ENCODE measurements around the gene PIM1.
"Not testable (repeated sequence)": the region's sequence is repeated elsewhere in the genome, so short reads cannot be mapped to it uniquely, and the experiment has no call there.

PIM1 gene

DNA sequence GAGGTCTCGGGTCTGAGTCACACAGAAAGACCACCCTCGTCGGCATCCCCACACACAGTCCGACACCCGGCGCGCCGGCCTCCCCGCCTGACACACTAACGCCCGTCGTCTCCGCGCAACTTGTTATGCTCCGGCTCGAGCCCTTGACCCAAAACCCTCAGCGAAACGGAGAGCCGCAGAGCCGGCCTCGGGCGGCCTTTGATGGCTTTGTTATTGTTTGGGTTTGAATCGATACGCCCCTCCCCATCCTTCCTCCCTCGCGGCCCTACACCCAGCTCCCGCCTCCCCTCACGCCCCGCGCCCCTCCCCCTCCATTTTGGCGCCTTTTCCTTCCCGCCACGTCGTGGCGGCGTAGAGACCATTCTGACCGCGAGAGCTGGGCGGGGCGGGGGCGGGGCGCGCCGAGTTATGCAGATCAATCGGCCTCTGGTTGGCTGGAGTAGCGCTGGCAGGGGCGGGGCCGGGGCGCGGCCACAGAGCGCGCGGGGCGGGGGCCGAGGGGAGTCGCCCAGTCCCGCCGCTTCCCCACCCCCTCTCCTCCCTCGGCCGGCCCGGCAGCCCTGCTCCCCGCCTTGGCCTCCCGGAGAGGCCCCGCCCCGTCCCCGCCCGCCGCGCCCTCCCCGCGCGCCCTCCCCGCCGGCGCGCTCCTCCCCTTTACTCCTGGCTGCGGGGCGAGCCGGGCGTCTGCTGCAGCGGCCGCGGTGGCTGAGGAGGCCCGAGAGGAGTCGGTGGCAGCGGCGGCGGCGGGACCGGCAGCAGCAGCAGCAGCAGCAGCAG lies at the start of gene PIM1:
PIM1 (plus strand) TSS at position 657 of the 777 bp plus-strand sequence. CDS start 424 bp downstream, outside the sequence.
- peak; percentile 96 for DNase-seq (ENCODE audit: low spot score)

- DNase-seq (ENCODE audit: low spot score): no peak
Measured at GRCh38 chr6:37121556-37121955, 48.4 kb upstream of the PIM1 start.

DNA sequence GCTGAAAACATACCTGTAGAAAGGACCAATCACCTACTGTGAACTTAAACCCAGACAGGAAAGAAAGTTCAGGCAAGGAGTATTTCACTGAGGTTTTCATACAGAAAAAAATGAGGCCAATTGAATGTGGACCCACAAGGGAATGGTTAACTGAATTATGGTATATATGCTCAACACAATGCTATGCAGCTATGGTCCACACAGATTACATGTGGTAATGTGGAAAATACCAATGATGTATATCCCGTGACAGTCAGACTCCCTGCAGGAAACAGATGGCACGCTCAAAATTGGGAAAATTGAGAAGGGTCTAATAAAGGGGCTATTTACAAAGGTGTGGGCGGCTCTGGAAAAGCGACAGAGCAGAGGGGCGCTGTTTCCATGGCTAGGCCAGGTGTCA lies 47.1 kb upstream of the PIM1 start:
- DNase-seq (ENCODE audit: low spot score): no peak

- DNase-seq (ENCODE audit: low spot score): no peak
Measured at GRCh38 chr6:37123957-37124729, 45.8 kb upstream of the PIM1 start.

DNA sequence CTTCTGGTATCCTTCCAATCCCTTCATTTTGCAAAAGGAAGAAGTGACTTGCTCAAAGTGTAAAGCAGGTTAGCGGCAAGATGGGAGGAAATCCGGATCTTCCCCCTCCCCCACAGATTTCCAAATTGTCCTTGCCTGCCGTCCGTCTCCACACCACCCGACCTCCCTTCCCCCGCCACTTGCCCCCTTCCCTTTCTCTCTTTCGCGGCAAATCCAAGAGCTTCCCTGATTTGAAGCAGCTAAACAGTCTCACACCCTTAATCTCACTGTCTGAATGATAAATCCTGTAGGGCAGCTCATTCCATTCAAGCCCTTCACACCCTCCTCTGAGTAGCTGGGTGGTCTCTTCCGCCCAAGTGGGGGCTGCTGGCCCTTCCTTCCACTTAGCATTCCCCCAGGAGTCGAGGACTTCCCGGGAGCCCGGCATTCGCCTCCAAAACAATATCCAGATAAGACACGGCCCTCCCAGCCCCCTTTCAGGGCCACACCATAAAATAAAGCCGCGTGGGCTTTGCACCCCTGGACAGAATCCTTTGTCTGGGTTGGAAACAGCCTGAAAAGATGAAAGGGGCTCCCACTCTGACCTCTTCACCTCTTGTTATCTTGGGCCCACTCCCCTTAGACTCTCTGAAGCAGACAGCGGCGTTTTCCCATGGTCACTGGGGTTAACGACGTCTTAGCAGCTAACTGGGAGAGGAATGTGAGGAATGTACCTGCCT lies 44.0 kb upstream of the PIM1 start:
- DNase-seq (ENCODE audit: low spot score): no peak

DNA sequence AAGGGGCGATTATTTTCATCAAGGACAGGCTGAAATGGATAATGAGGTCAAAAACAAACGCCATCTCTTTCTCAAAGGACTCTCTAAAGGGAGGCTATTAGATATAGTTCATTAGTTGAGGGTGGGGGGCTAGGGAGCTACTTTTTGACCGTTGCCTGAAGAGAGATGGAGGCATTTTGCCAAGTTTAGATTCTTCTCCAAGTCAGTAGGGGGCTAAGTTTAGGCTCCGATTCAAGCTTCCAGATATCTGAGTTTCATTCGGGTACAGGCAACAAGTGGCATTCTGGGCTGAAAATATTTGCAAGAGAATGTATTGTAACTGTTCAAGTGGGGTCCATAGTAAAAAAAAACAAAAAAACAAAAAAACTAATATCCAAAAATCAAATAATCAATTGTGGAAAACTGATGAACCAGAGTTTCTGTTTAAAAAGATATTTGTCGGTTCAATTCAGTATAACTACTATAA lies 43.4 kb upstream of the PIM1 start:
- no peak for DNase-seq (ENCODE audit: low spot score)

DNA sequence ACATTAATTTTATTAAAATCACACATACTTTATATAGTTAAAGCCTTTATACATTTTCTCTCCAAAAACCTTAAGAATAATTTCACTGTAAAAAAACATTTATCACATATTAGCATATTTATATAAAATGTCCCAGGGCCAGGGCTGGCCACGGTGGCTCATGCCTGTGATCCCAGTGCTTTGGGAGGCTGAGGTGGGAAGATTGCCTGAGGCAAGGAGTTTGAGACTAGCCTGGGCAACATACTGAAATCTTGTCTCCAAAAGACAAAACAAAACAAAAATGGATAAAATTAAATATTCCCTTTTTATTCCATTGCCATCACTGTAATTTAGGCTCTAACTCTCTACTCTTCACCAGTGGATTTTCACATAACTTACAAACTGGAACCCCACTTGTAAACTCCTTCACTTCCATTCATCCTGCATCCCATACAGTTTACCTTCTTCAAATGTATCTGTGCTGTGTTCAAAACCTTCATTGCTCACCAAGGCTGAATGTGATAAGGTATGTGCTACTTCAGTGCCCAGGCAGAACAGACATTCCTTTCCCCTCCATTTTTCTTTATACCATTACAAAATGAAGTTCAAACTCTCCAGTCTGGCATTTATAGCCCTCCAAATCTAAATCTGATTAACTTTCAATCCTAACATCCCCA lies 42.9 kb upstream of the PIM1 start:
- DNase-seq (ENCODE audit: low spot score): no peak

DNA sequence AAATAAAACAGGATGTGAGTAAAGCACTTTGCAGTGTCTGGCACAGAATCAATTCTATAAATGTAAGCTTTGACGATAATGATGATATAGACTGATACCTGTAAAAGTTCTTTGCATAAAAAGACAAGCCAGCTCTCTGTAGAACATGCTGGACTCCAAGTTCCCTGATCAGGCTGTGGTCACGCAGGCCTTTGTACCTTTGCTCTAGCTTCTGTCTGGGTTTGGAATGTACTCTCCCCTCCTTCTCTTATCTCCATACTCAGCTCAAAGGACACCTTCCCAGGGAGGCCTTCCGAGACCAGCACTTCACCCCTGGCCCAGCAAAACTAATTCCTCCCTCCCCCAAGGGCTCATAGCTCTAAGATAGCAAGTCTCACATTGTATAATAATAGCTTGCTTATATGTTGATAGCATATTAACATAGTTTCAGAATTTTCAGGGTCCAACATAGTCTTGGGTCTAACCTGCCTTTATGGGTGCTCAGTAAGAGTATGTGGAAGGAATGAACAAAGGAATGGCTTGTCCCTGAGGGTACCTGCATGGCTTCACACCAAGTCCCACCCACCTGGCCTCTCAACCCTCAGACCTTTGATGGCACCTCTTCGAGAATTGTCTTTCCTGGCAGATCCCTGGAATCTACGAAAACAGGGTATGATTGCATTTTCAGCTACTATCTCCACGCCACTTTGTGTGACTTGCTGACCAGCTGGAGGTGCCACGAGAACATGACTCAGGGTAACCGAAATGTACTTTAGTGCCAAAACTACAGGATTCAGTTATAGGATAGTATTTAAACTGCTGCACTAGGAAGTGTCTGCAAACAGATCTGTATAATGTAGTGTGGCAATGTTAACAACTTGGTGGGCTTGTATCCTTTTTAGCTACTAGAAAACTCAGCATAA lies 41.7 kb upstream of the PIM1 start:
- no peak for DNase-seq (ENCODE audit: low spot score)

DNA sequence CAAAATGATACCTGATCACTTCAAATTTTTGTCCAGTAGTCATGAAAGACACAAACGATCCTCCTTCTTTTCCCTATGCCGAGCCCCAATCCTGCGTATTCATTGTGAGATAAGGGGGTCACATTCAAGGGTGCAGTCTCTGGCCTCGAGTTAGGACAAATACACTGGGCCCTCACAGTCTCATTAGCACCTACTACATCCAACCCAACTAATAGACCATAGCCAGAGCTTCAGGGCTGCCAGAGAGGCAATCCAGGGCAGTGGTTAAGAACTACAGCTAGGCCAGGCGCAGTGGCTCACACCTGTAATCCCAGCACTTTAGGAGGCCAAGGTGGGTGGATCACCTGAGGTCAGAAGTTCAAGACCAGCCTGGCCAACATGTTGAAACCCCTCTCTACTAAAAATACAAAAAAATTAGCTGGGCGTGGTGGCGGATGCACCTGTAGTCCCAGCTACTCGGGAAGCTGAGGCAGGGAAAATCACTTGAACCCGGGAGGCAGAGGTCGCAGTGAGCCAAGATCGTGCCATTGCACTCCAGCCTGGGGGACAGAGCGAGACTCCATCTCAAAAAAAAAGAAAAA lies 41.0 kb upstream of the PIM1 start:
- not testable (repeated sequence) for DNase-seq (ENCODE audit: low spot score)

DNA sequence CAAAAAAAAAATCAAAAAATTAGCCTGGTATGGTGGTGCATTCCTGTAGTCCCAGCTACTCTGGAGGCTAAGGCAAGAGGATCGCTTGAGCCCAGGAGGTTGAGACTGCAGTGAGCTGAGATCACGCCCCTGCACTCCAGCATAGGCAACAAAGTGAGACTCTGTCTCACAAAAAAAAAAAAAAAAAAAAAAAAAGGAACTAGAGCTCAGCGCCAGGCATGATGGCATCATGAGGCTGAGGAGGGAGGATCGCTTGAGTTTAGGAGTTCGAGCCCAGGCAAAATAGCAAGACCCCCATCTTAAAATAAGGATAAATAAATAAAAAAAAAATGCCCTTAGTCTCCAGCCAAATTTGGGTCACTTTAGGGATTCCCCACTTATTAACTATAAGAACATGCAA lies 40.4 kb upstream of the PIM1 start:
- no peak for DNase-seq (ENCODE audit: low spot score)

- DNase-seq (ENCODE audit: low spot score): no peak
Measured at GRCh38 chr6:37130704-37131103, 39.2 kb upstream of the PIM1 start.

GRCh38 chr6:37131104-37131959 lies 38.6 kb upstream of the PIM1 start:
- peak; percentile 24 for DNase-seq (ENCODE audit: low spot score)

DNA sequence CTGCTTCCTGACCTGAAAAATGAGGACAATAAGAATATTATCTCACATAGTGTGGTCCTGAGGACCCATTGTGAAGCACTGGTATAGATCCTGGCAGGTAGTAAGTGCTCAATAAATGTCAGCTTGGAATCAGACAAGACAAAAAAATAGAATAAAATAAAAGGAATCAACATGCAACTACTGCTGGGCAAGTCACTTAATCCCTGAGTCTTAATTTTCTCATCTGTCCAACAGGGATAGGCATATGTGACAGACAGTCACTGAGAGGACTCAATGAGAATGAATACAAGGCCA lies 38.0 kb upstream of the PIM1 start:
- DNase-seq (ENCODE audit: low spot score): no peak

GRCh38 chr6:37134036-37134395 lies 35.9 kb upstream of the PIM1 start:
- DNase-seq (ENCODE audit: low spot score): no peak

DNA sequence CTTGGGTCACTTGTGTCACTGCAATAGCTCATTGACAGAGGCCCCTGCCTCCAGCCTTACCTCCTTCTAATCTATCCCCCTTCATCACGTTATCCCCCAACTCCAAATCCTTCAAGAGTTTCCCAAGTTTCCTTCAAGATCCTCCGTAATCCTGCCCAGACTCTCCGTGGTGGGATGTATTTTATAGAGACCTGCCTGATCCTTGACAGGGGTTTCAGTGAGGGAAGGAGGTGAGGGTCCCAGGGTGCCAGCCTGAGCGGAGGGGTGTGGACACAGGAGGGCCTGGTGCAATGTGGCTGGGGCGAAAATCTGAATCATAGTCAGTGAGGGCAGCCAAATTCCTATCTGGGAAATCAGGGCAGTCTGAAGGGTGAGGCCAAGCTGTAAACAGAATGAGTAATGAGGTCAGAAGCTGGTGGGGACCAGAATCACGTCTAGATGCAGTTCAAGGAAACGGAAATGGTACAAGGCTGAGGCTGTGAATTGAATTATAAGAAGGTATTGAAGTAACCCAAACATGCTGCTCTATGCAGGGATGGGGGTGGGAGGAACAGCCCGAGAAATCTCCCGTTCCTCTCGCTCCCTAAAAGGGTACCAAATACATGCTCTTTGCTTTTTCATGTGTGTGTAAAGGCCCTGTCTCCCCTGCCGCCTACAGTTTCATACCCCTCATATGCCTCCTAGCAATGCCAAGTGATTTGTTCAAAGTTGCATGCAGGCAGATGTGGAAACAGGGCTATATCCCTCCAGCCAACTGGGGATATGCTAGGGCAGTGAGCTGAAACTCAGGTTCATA lies 35.4 kb upstream of the PIM1 start:
- DNase-seq (ENCODE audit: low spot score): no peak

- DNase-seq (ENCODE audit: low spot score): no peak
Measured at GRCh38 chr6:37135835-37136694, 33.9 kb upstream of the PIM1 start.

DNA sequence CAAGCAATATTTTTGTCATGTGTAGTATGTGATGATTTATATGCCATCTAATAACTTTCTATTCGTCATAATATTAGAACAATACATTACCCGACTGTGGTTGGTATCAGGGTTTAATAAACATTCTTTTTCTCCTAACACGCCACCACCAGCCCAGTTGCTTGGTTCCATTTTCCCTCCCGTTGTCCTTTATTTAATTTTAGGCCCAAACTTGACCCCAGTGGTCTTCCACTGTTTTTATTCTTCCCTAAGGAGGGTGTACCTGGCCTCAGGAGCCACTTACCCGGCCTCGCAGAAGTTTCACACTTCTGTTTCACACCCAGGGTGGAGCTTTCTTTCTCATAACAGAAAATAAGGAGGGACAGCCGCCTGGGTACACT lies 33.1 kb upstream of the PIM1 start:
- no peak for DNase-seq (ENCODE audit: low spot score)

Measured in pons (tissue), 1 donor.